GM23338 (cell line): Measurements from ENCODE around the gene RGMB. TPM values are rescaled to one million over a fixed set of nuclear protein-coding genes. Genes with fewer than 3 reads are reported as not detected.

Source experiments
- ATAC-seq: fragments of 200-7000 bp; cut with Tn5 transposase; 3 replicates; pipeline ENCODE4 v1.9.1; 2020
- DNase-seq: peaks from one replicate; pipeline ENCODE4 v3.0.0-alpha.2; 2015; ENCODE audit warnings: low spot score
- H2AFZ ChIP-seq: fragments of 200-600 bp; sonication (generic); 2 replicates; pipeline ENCODE4 v1.8.0; 2016; ENCODE audit warnings: antibody characterized with exemption, mild to moderate bottlenecking, moderate library complexity
- H3F3A ChIP-seq: fragments of 200-600 bp; sonication (generic); replicated peaks from 2 replicates; pipeline ENCODE4 v1.8.0; 2017; ENCODE audit warnings: antibody characterized with exemption, mixed run types, low read depth
- H3K27ac ChIP-seq: fragments of 200-600 bp; sonication (generic); 2 replicates; pipeline ENCODE4 v1.6.1; 2016; ENCODE audit warnings: low read depth
- H3K27me3 ChIP-seq: fragments of 200-600 bp; sonication (generic); 2 replicates; pipeline ENCODE4 v1.8.0; 2016; ENCODE audit warnings: mild to moderate bottlenecking, mixed run types, moderate library complexity; ENCODE audit not compliant: insufficient read depth
- H3K36me3 ChIP-seq: fragments of 200-600 bp; sonication (generic); 2 replicates; pipeline ENCODE4 v1.8.0; 2016; ENCODE audit warnings: mild to moderate bottlenecking; ENCODE audit not compliant: insufficient read depth
- H3K4me1 ChIP-seq: fragments of 200-600 bp; sonication (generic); 2 replicates; pipeline ENCODE4 v1.8.0; 2016; ENCODE audit warnings: mild to moderate bottlenecking, moderate library complexity; ENCODE audit not compliant: insufficient read depth
- H3K4me2 ChIP-seq: fragments of 200-600 bp; sonication (generic); 2 replicates; pipeline ENCODE4 v1.7.1; 2017; ENCODE audit warnings: mixed run types
- H3K4me3 ChIP-seq: fragments of 200-600 bp; sonication (generic); 2 replicates; pipeline ENCODE4 v1.6.1; 2016; ENCODE audit warnings: mixed run types
- H3K79me2 ChIP-seq: fragments of 200-600 bp; sonication (generic); replicated peaks from 2 replicates; pipeline ENCODE4 v1.8.0; 2017; ENCODE audit warnings: mild to moderate bottlenecking; ENCODE audit not compliant: insufficient read depth
- H3K9me2 ChIP-seq: fragments of 200-600 bp; sonication (generic); 2 replicates; pipeline ENCODE4 v1.8.0; 2017; ENCODE audit not compliant: insufficient read depth
- H4K20me1 ChIP-seq: fragments of 200-600 bp; sonication (generic); replicated peaks from 2 replicates; pipeline ENCODE4 v1.8.0; 2017; ENCODE audit warnings: mild to moderate bottlenecking; ENCODE audit not compliant: insufficient read depth
- H3K27ac Mint-ChIP-seq: 2 replicates; pipeline ENCODE4 v1.8.0; 2020; ENCODE audit warnings: inconsistent platforms, mild to moderate bottlenecking, moderate library complexity, mixed read lengths
- H3K27me3 Mint-ChIP-seq: 3 replicates; pipeline ENCODE4 v1.8.0; 2022; ENCODE audit warnings: low read depth, mild to moderate bottlenecking, moderate library complexity, mixed read lengths, inconsistent platforms; ENCODE audit not compliant: insufficient read depth, poor library complexity
- H3K36me3 Mint-ChIP-seq: 3 replicates; pipeline ENCODE4 v1.8.0; 2021; ENCODE audit warnings: low read depth, mild to moderate bottlenecking, inconsistent platforms, moderate library complexity, mixed read lengths
- H3K4me1 Mint-ChIP-seq: 3 replicates; pipeline ENCODE4 v1.8.0; 2020; ENCODE audit warnings: mild to moderate bottlenecking, inconsistent platforms, mixed read lengths
- H3K4me3 Mint-ChIP-seq: 3 replicates; pipeline ENCODE4 v1.8.0; 2021; ENCODE audit warnings: moderate library complexity, mild to moderate bottlenecking, inconsistent platforms, mixed read lengths
- H3K9me3 Mint-ChIP-seq: 3 replicates; pipeline ENCODE4 v1.8.0; 2020; ENCODE audit warnings: moderate library complexity, mild to moderate bottlenecking, inconsistent platforms, mixed read lengths
- CREB1 ChIP-seq: fragments of 250-450 bp; sonication (Bioruptor Pico); IDR thresholded peaks from 2 replicates; pipeline ENCODE4 v1.5.0; 2020; ENCODE audit warnings: low read depth, mild to moderate bottlenecking, moderate library complexity
- CTCF ChIP-seq, 2 experiments: fragments of 200-600 bp in 1 of 2; sonication (generic) in 1 of 2; conservative IDR thresholded peaks; 2 replicates each; pipeline versions ENCODE4 v1.5.1 to v1.6.1; 2016 to 2017; ENCODE audit warnings: antibody characterized with exemption in 2 of 2, low read depth in 2 of 2, mild to moderate bottlenecking in 2 of 2, moderate library complexity in 1 of 2
- EZH2phosphoT487 ChIP-seq: fragments of 200-600 bp; sonication (generic); IDR thresholded peaks from one replicate; pipeline ENCODE4 v1.8.1; 2018; ENCODE audit warnings: antibody characterized with exemption; ENCODE audit not compliant: unreplicated experiment
- NANOG ChIP-seq: IDR thresholded peaks from 2 replicates; pipeline ENCODE4 v1.6.1; 2016; ENCODE audit warnings: antibody characterized with exemption, borderline replicate concordance
- POLR2AphosphoS5 ChIP-seq: IDR thresholded peaks from 2 replicates; pipeline ENCODE4 v1.6.1; 2016; ENCODE audit warnings: antibody characterized with exemption, low read depth
- REST ChIP-seq: IDR thresholded peaks from one replicate; pipeline ENCODE4 v1.6.1; 2018; ENCODE audit warnings: antibody characterized with exemption; ENCODE audit not compliant: unreplicated experiment
- STAT1 ChIP-seq: IDR thresholded peaks from one replicate; pipeline ENCODE4 v1.6.1; 2016; ENCODE audit warnings: antibody characterized with exemption; ENCODE audit not compliant: unreplicated experiment
- ZNF114 ChIP-seq: fragments of 250-450 bp; sonication (Bioruptor Pico); IDR thresholded peaks from 2 replicates; pipeline ENCODE4 v1.5.0; 2020; ENCODE audit warnings: mild to moderate bottlenecking, moderate library complexity
- ZNF331 ChIP-seq: fragments of 250-450 bp; sonication (Bioruptor Pico); IDR thresholded peaks from 2 replicates; pipeline ENCODE4 v1.5.0; 2020; ENCODE audit warnings: low read depth, mild to moderate bottlenecking, moderate library complexity
- polyA plus RNA-seq: library from polyadenylated mRNA; unstranded; fragments of >200 nt; fragmentation: Nextera tagmentation; extraction: Ambion mirVana; gene quantifications from 2 replicates; pipeline ENCODE4 v1.2.1, GENCODE V29; 2016
- total RNA-seq: library from RNA; depleted of rRNA; stranded (reverse); fragments of >200 nt; shearing (Covaris generic); gene quantifications from 2 replicates; pipeline ENCODE4 v1.2.3, GENCODE V29; 2014
- TF ChIP-seq, protein P1 (sequence below): IDR thresholded peaks from 2 replicates; pipeline ENCODE4 v1.6.1; 2016; ENCODE audit warnings: antibody characterized with exemption

RGMB gene
- total and polyA plus RNA-seq, 2 experiments from 2014 or later = 21.7 to 34.3 TPM

- TF ChIP-seq ZNF331 (CRISPR knock-in tag) (no peak), POLR2AphosphoS5 (no peak), EZH2phosphoT487 (no peak), STAT1 (no peak), REST (no peak), CTCF (conservative IDR thresholded peaks at IDR 0.05; ENCODE audit: low read depth in 2 of 2) (no peak), ZNF114 (no peak), NANOG (no peak)
- TF ChIP-seq, protein P1, sequence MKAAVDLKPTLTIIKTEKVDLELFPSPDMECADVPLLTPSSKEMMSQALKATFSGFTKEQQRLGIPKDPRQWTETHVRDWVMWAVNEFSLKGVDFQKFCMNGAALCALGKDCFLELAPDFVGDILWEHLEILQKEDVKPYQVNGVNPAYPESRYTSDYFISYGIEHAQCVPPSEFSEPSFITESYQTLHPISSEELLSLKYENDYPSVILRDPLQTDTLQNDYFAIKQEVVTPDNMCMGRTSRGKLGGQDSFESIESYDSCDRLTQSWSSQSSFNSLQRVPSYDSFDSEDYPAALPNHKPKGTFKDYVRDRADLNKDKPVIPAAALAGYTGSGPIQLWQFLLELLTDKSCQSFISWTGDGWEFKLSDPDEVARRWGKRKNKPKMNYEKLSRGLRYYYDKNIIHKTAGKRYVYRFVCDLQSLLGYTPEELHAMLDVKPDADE = no peak
These were observed 10.9 kb downstream of the RGMB start (continued) for GRCh38 chr5:98784411-98784810.

GRCh38 chr5:98785244-98785643 is 11.8 kb downstream of the RGMB start:
- Histone ChIP-seq H3K4me1 (peaks cover 53% of the 10 kb centered on the region), H3F3A (no peaks in the 10 kb centered on the region), H3K4me2 (no peak overlapping the region), H2AFZ (no peak overlapping the region), H4K20me1 (peaks cover 37% of the 10 kb centered on the region), H3K27me3 (no peaks in the 10 kb centered on the region), H3K79me2 (peaks cover 100% of the 10 kb centered on the region), H3K4me3 (no peak overlapping the region), H3K36me3 (peaks cover under 1% of the 10 kb centered on the region; the same call in 1 of the 2 replicates), H3K27ac (no peak overlapping the region), H3K9me2 (no peaks in the 10 kb centered on the region)
- Mint-ChIP-seq H3K36me3 (peaks cover 32% of the 10 kb centered on the region), H3K27ac (no peak overlapping the region; the same call in 1 of the 2 replicates), H3K9me3 (no peaks in the 10 kb centered on the region), H3K4me3 (no peak overlapping the region), H3K4me1 (peaks cover 62% of the 10 kb centered on the region), H3K27me3 (peaks cover 2% of the 10 kb centered on the region)
- DNase-seq (no peak), ATAC-seq (no peak; the same call in 2 of the 3 replicates)
- TF ChIP-seq CREB1 (no peak), ZNF114 (no peak), NANOG (no peak), ZNF331 (CRISPR knock-in tag) (no peak), POLR2AphosphoS5 (no peak)
- TF ChIP-seq, protein P1 = no peak
